BLaER1 treated with 17β-estradiol and CSF1 and Interleukin-3, amounts not matched to agents 10 nM and 100 nM (cell line): ENCODE measurements around the gene BBC3.

ENCODE experiments used
- H3K27ac ChIP-seq, 11 experiments: shearing (Covaris generic); formaldehyde crosslinking; 2 replicates each; pipeline ENCODE4 v1.8.1; 2022
- H3K27me3 ChIP-seq, 11 experiments: shearing (Covaris generic); formaldehyde crosslinking; 2 replicates each; pipeline ENCODE4 v1.8.1; 2022
- H3K36me3 ChIP-seq, 11 experiments: shearing (Covaris generic); formaldehyde crosslinking; 2 replicates each; pipeline ENCODE4 v1.8.1; 2022
- H3K4me1 ChIP-seq, 10 experiments: shearing (Covaris generic); formaldehyde crosslinking; 2 replicates each; pipeline ENCODE4 v1.8.1; 2022
- H3K4me2 ChIP-seq, 11 experiments: shearing (Covaris generic); formaldehyde crosslinking; 2 replicates each; pipeline ENCODE4 v1.8.1; 2022
- H3K4me3 ChIP-seq, 10 experiments: shearing (Covaris generic); formaldehyde crosslinking; 2 replicates each; pipeline ENCODE4 v1.8.1; 2022
- H3K9ac ChIP-seq, 11 experiments: shearing (Covaris generic); formaldehyde crosslinking; 2 replicates each; pipeline ENCODE4 v1.8.1; 2022
- H3K9me3 ChIP-seq, 11 experiments: shearing (Covaris generic); formaldehyde crosslinking; replicated peaks in 1 of 11; 2 replicates each; pipeline ENCODE4 v1.8.1; 2022
- H4K20me1 ChIP-seq, 11 experiments: shearing (Covaris generic); formaldehyde crosslinking; 2 replicates each; pipeline ENCODE4 v1.8.1; 2022
- Cebpa-rat ChIP-seq, 11 experiments: shearing (Covaris generic); IDR thresholded peaks; 2 replicates each; pipeline ENCODE4 v1.8.1; 2022

BBC3 gene

DNA sequence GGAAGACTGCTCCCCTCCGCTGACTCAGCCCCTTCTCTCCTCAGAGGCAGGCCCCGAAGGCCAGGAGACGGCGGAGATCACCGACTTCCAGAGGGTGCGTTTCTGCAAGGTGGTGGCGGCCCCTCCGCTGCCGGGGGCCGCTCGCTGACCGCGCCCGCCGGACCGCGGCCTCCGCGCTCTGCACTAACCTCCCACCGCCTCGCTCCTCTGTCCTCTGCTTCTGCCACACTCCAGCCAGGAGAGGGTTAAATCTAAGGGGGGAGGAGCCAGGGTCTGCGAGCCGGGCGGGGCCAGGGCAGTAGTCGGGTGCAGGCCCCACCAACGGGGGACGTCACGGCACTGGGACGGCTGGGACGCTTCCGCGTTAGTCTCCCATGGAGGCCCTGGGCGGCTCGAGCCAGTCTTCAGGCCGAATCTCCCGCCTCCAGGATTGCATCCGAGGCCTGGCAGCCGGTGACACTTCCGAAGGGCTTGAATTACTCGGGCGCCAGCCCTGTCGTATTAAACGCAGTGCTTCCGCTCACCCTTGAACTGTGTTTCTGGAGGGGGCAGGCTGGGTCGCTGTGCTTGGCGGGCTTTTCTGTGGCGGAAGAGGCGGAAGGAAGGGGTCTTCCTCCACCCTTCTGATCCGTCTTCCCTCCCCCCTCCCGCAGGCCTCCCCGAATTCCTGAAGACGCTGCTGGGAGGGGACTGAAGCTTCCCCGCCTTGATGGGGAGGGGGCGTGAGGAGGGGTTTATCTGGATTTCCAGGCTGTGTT is 42.5 kb upstream of the BBC3 start:
- H3K9me3 ChIP-seq, result no peaks in the 10 kb centered on the region
- H4K20me1 ChIP-seq, result peaks cover 13 to 35% (median 18%) of the 10 kb centered on the region in 11 experiments; a peak in 20 of 22 replicates
- H3K9ac ChIP-seq, result peak overlapping the region; percentile 83 to 93 (median 88)
- peaks cover 36 to 59% (median 51%) of the 10 kb centered on the region in 10 experiments for H3K4me1 ChIP-seq
- H3K4me2 ChIP-seq, result peak overlapping the region; percentile 92 to 99 (median 98)
- peak overlapping the region; percentile 65 to 83 (median 70) for H3K4me3 ChIP-seq
- peaks cover 7 to 16% (median 14%) of the 10 kb centered on the region in 11 experiments; a peak in 18 of 22 replicates for H3K27me3 ChIP-seq
- no peak for TF ChIP-seq Cebpa-rat (IDR thresholded peaks at IDR 0.05)
- H3K36me3 ChIP-seq, result peaks cover 22 to 35% (median 30%) of the 10 kb centered on the region in 11 experiments
- peak overlapping the region; percentile 80 to 97 (median 91) for H3K27ac ChIP-seq

DNA sequence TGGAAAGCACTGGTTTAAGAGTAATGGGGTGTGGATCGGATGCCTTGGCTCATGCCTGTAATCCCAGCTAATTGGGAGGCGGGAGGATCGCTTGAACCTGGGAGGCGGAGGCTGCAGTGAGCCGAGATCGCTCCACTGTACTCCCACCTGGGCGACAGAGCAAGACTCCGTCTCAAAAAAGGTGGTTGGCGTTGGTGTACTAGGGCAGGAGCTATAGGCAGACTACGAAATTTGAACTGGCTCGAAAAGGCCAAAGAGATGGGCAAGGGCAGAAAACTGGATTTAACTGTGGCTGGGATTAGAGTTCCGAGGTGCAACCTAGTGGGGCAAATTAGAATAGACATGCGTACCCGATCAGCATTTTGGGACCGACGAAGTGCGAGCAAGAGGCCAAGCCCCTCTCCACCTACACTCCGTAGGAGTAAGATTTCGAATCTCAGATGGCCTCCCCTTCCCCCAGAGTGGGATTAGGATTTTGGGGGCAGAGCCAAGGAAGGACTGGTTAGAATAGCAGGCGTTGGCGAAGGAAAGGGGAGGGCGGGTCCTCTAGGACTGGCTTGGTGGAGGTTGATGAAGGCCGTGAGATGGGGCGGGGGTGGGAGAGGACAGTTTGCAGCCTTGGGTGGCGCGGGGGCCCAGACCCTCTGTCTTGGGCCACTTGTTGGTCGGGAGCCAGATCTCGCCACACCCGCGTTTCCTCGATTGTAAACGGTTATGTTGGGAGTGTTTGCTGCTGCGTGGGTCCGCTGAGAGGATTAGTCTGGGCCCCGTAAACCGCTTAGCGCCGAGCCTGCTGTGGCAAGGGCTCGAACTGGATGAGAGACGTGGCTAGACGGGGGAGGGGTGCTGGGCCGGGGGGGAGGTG is 41.7 kb upstream of the BBC3 start:
- H3K27ac ChIP-seq, result peak overlapping the region; percentile 80 to 97 (median 91); a peak in 21 of 22 replicates
- H3K4me3 ChIP-seq, result peak overlapping the region; percentile 65 to 83 (median 70)
- peaks cover 13 to 39% (median 18%) of the 10 kb centered on the region in 11 experiments; a peak in 20 of 22 replicates for H4K20me1 ChIP-seq
- no peaks in the 10 kb centered on the region for H3K9me3 ChIP-seq
- peak overlapping the region; percentile 92 to 99 (median 98) for H3K4me2 ChIP-seq
- H3K36me3 ChIP-seq, result peaks cover 27 to 43% (median 37%) of the 10 kb centered on the region in 11 experiments
- H3K9ac ChIP-seq, result peak overlapping the region; percentile 83 to 93 (median 88)
- H3K27me3 ChIP-seq, result peaks cover 7 to 16% (median 14%) of the 10 kb centered on the region in 11 experiments; a peak in 18 of 22 replicates
- no peak for TF ChIP-seq Cebpa-rat (IDR thresholded peaks at IDR 0.05)
- peaks cover 31 to 51% (median 44%) of the 10 kb centered on the region in 10 experiments for H3K4me1 ChIP-seq

DNA sequence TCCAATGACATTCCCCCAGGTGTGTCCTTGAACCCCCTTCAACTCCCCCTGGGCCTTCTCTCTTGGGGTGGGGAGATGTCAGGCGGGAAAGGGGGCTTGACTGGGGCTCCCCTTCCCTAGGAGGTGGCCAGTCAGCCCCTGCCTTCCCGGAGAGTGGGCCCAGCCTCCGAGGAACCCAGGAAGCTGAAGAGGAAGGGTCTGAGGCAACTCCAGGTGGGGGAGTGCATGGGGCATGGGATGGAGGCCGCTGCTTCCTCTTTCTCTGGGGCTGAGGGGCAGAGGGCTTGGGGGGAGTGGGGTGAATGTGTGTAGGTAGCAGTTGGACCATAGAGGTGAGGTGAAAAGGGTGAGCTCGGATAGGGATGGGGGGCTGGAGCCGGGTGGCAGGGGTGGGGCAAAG is 41.0 kb upstream of the BBC3 start:
- H3K4me2 ChIP-seq, result peak overlapping the region in 8 of 11 experiments; percentile 21 to 99 (median 92); a peak in 9 of 22 replicates
- TF ChIP-seq Cebpa-rat (IDR thresholded peaks at IDR 0.05), result no peak
- H3K4me3 ChIP-seq, result no peak overlapping the region
- peak overlapping the region in 1 of 11 experiments; percentile 26; a peak in 1 of 22 replicates for H3K27ac ChIP-seq
- H3K27me3 ChIP-seq, result peaks cover 7 to 16% (median 14%) of the 10 kb centered on the region in 11 experiments; a peak in 18 of 22 replicates
- H3K9ac ChIP-seq, result no peak overlapping the region; a peak in 1 of 22 replicates
- peaks cover 34 to 50% (median 43%) of the 10 kb centered on the region in 11 experiments for H3K36me3 ChIP-seq
- no peaks in the 10 kb centered on the region for H3K9me3 ChIP-seq
- peaks cover 13 to 39% (median 18%) of the 10 kb centered on the region in 11 experiments; a peak in 19 of 22 replicates for H4K20me1 ChIP-seq
- H3K4me1 ChIP-seq, result peaks cover 25 to 44% (median 37%) of the 10 kb centered on the region in 10 experiments

DNA sequence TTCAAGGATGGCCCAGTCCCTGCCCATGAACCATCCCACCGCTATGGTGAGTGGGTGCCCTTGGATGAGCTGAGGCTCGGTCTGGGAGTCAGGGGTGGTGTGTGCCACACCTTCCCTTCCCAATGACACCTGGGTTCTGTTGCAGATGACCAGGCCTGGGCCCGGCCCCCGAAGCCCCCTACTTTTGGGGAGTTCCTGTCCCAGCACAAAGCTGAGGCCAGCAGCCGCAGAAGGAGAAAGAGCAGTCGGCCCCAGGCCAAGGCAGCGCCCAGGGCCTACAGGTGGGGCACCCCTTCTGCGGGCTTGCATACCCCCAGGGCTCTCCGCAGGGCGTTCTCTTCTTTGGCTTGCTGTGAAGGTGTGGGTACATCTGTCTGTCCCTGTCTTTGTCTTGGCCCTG is 39.4 kb upstream of the BBC3 start:
- no peaks in the 10 kb centered on the region for H3K9me3 ChIP-seq
- H3K4me2 ChIP-seq, result no peak overlapping the region
- H4K20me1 ChIP-seq, result peaks cover 5 to 28% (median 9%) of the 10 kb centered on the region in 11 experiments; a peak in 17 of 22 replicates
- peaks cover 15 to 29% (median 22%) of the 10 kb centered on the region in 10 experiments for H3K4me1 ChIP-seq
- H3K4me3 ChIP-seq, result no peak overlapping the region
- peaks cover 47 to 66% (median 56%) of the 10 kb centered on the region in 11 experiments for H3K36me3 ChIP-seq
- no peak overlapping the region; a peak in 1 of 22 replicates for H3K9ac ChIP-seq
- H3K27ac ChIP-seq, result no peak overlapping the region; a peak in 2 of 22 replicates
- peaks cover 3 to 6% (median 6%) of the 10 kb centered on the region in 11 experiments; a peak in 18 of 22 replicates for H3K27me3 ChIP-seq
- no peak for TF ChIP-seq Cebpa-rat (IDR thresholded peaks at IDR 0.05)

DNA sequence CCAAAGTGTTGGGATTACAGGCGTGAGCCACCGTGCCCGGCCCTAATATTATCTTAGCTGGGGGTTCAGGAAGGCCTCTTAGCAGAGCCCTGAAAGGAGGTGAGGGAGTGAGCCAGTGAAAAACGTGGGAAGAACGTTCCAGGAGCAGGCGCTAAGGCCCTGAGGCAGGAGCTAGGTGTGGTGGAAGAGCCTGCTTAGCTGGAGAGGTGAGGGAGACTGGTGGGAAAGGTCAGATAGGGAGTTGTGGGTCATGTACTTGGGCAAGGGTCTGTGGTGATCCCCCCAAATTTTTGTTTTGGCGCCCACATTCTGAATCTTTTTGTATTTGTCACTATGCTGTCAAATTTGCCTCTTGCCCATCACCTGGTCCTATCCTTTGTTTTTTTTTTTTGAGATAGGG is 38.6 kb upstream of the BBC3 start:
- H3K4me3 ChIP-seq, result no peak overlapping the region
- no peak overlapping the region for H3K27ac ChIP-seq
- peaks cover 10 to 24% (median 16%) of the 10 kb centered on the region in 10 experiments for H3K4me1 ChIP-seq
- H3K4me2 ChIP-seq, result no peak overlapping the region
- H3K27me3 ChIP-seq, result no peaks in the 10 kb centered on the region
- H3K36me3 ChIP-seq, result peaks cover 55 to 74% (median 65%) of the 10 kb centered on the region in 11 experiments
- no peak overlapping the region; a peak in 1 of 22 replicates for H3K9ac ChIP-seq
- no peak for TF ChIP-seq Cebpa-rat (IDR thresholded peaks at IDR 0.05)
- H3K9me3 ChIP-seq, result no peaks in the 10 kb centered on the region
- peaks cover 0 to 24% (median 5%) of the 10 kb centered on the region in 11 experiments; a peak in 10 of 22 replicates for H4K20me1 ChIP-seq

DNA sequence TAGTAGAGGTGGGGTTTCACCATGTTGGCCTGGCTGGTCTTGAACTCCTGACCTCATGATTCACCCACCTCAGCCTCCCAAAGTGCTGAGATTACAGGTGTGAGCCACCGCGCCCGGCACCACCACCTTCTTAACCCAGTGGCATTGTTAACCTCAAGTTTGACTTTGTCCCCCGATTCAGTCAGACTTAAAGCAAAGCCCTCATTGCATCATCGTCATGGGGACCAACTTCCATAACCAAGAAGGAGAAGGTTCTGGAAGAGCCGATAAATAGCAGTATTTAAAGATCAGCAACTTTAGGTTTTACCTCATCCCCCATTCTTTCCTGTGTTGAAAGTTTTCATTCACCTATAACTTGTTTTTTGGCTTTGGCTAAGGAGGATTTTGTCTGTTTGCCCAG is 37.0 kb upstream of the BBC3 start:
- H3K4me3 ChIP-seq, result no peak overlapping the region
- peaks cover 0 to 29% (median 8%) of the 10 kb centered on the region in 11 experiments; a peak in 11 of 22 replicates for H4K20me1 ChIP-seq
- H3K9ac ChIP-seq, result no peak overlapping the region
- no peaks in the 10 kb centered on the region for H3K27me3 ChIP-seq
- 0 out of 22 replicates have a peak, but pooled peaks of 1 of the 11 experiments have one; percentile 37 for TF ChIP-seq Cebpa-rat (IDR thresholded peaks at IDR 0.05)
- no peaks in the 10 kb centered on the region for H3K9me3 ChIP-seq
- H3K4me2 ChIP-seq, result no peak overlapping the region
- no peak overlapping the region for H3K27ac ChIP-seq
- peaks cover 67 to 89% (median 78%) of the 10 kb centered on the region in 11 experiments for H3K36me3 ChIP-seq
- H3K4me1 ChIP-seq, result peaks cover 10 to 21% (median 17%) of the 10 kb centered on the region in 10 experiments

DNA sequence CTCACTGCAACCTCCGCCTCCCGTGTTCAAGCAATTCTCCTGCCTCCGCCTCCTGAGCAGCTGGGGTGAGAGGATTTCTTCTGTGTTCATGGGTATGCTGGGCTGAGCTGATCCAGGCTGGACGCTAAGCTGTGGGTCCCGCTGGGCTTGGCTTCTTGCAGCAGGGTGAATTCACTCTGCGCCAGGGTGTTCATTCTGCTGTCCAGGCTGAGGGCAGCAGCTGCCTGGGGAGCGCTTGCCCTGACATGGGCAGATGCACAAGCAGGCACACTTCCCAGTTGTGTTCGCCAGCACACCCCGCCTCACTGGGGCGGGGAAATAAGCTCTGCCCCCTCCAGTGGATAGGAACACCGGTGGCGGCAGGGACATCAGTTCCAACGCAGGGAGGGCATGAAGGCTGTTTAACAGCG is 36.4 kb upstream of the BBC3 start:
- Histone ChIP-seq H3K9ac (no peak overlapping the region), H4K20me1 (peaks cover 0 to 36% (median 14%) of the 10 kb centered on the region in 11 experiments; a peak in 11 of 22 replicates), H3K36me3 (peaks cover 74 to 96% (median 84%) of the 10 kb centered on the region in 11 experiments), H3K27ac (no peak overlapping the region), H3K4me2 (no peak overlapping the region), H3K9me3 (no peaks in the 10 kb centered on the region), H3K27me3 (no peaks in the 10 kb centered on the region), H3K4me3 (no peak overlapping the region), H3K4me1 (peaks cover 6 to 21% (median 17%) of the 10 kb centered on the region in 10 experiments)
- TF ChIP-seq Cebpa-rat (IDR thresholded peaks at IDR 0.05), result no peak

DNA sequence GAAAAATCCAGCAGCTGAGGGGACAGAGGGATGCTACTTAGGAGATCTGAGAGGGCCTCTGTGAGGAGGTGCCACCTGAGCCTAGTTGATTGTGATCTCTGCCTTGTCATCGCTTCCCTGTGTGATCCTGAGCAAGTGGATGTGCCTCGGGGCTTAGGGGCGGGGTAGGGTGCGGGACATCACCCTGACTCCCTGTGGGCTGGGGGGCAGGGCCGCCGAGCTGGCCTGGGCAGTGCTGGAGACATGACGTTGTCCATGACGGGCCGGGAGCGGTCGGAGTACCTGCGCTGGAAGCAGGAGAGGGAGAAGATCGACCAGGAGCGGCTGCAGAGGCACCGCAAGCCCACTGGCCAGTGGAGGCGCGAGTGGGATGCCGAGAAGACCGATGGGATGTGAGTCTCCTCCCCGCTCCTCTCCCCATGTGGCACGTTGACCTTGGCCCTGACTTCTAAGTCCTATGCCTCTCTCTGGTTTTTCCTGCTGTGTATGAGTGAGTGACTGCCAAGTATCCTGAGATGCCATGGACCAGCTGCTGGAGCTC is 35.5 kb upstream of the BBC3 start:
- H3K4me3 ChIP-seq, result no peak overlapping the region
- H4K20me1 ChIP-seq, result peaks cover 0 to 39% (median 16%) of the 10 kb centered on the region in 11 experiments; a peak in 11 of 22 replicates
- no peak for TF ChIP-seq Cebpa-rat (IDR thresholded peaks at IDR 0.05)
- no peak overlapping the region for H3K4me2 ChIP-seq
- no peak overlapping the region for H3K27ac ChIP-seq
- no peak overlapping the region for H3K9ac ChIP-seq
- peaks cover 75 to 100% (median 85%) of the 10 kb centered on the region in 11 experiments for H3K36me3 ChIP-seq
- H3K9me3 ChIP-seq, result no peaks in the 10 kb centered on the region
- peaks cover 7 to 18% (median 14%) of the 10 kb centered on the region in 10 experiments; a peak in 19 of 20 replicates for H3K4me1 ChIP-seq
- H3K27me3 ChIP-seq, result no peaks in the 10 kb centered on the region
